Measurements from ENCODE around the gene FXR1.
A peak's percentile ranks its signal among the peaks of the same experiment; 100 is the strongest.
"Not testable (repeated sequence)": the region's sequence is repeated elsewhere in the genome, so short reads cannot be mapped to it uniquely, and the experiment has no call there.

The FXR1 gene

GRCh38 chr3:180912304-180913296 lies at the start of gene FXR1:
FXR1 (plus strand) TSS chr3:180912670; CDS start chr3:180912686, 16 bp downstream.
- DNase-seq = peak; percentile 97

- DNase-seq = no peak
Observed at GRCh38 chr3:180870008-180870699, 42.3 kb upstream of the FXR1 start.

- DNase-seq = no peak
Observed at GRCh38 chr3:180871901-180872300, 40.6 kb upstream of the FXR1 start.

GRCh38 chr3:180872430-180872829 lies 40.0 kb upstream of the FXR1 start:
- DNase-seq = not testable (repeated sequence)

GRCh38 chr3:180875124-180875698 lies 37.3 kb upstream of the FXR1 start:
- no peak for DNase-seq

GRCh38 chr3:180881065-180881801 lies 31.2 kb upstream of the FXR1 start:
- DNase-seq = no peak

GRCh38 chr3:180882115-180882514 lies 30.4 kb upstream of the FXR1 start:
- no peak for DNase-seq

GRCh38 chr3:180888992-180889560 lies 23.4 kb upstream of the FXR1 start:
- DNase-seq = no peak

GRCh38 chr3:180898572-180898971 lies 13.9 kb upstream of the FXR1 start:
- DNase-seq = no peak

GRCh38 chr3:180909369-180910127 lies 2.9 kb upstream of the FXR1 start:
- no peak for DNase-seq

- no peak for DNase-seq
Observed at GRCh38 chr3:180910823-180911222, 1.6 kb upstream of the FXR1 start.

GRCh38 chr3:180911876-180912303 lies 580 bp upstream of the FXR1 start:
- no peak for DNase-seq

GRCh38 chr3:180913581-180914404 lies 1.3 kb downstream of the FXR1 start:
- no peak for DNase-seq

- no peak for DNase-seq
Observed at GRCh38 chr3:180918542-180918941, 6.1 kb downstream of the FXR1 start.

GRCh38 chr3:180922242-180922641 lies 9.8 kb downstream of the FXR1 start:
- no peak for DNase-seq

GRCh38 chr3:180923561-180923960 lies 11.1 kb downstream of the FXR1 start:
- DNase-seq = no peak

GRCh38 chr3:180926526-180926925 lies 14.1 kb downstream of the FXR1 start:
- DNase-seq = no peak

GRCh38 chr3:180929376-180929775 lies 16.9 kb downstream of the FXR1 start:
- DNase-seq = no peak

- DNase-seq = no peak
Observed at GRCh38 chr3:180930526-180930925, 18.1 kb downstream of the FXR1 start.

GRCh38 chr3:180932819-180933218 lies 20.3 kb downstream of the FXR1 start:
- no peak for DNase-seq

- DNase-seq = no peak
Observed at GRCh38 chr3:180934638-180935037, 22.2 kb downstream of the FXR1 start.

All from NCI-H510A treated with DMSO at 0.1 percent for 48 hours (cell line).